GM12878 (cell line): ENCODE data around the gene CRACDL. TPM values are rescaled to one million over a fixed set of nuclear protein-coding genes. Genes with fewer than 3 reads are reported as not detected.

Source experiments
- ATAC-seq: fragments of 200-7000 bp; cut with Tn5 transposase; 3 replicates; pipeline ENCODE4 v1.9.1; 2020; ENCODE audit warnings: mild to moderate bottlenecking, moderate library complexity
- BruUV-seq: library from RNA; stranded (reverse); fragments of 400-500 nt; replicated peaks from 2 replicates; lab custom pipeline; 2021; lab: Mats Ljungman, UMichigan
- CTCF ChIA-PET: fragments of 300-600 bp; sonication (Branson Sonifier 250); formaldehyde crosslinking; extraction: SDS; loops from one replicate; lab custom pipeline; 2021; ENCODE audit warnings: inconsistent platforms; lab: Yijun Ruan, JAX
- POLR2A ChIA-PET: fragments of 350-600 bp; formaldehyde crosslinking; extraction: SDS; loops from one replicate; lab custom pipeline; 2021; ENCODE audit warnings: inconsistent platforms; lab: Charles Lee
- RAD21 ChIA-PET: fragments of 300-600 bp; sonication (Branson Sonifier 250); formaldehyde crosslinking; loops from one replicate; lab custom pipeline; 2023; ENCODE audit warnings: antibody characterized with exemption; ENCODE audit not compliant: unreplicated experiment; lab: Charles Lee
- SMC1A ChIA-PET: fragments of 300-600 bp; sonication (Branson Sonifier 250); formaldehyde crosslinking; loops from one replicate; lab custom pipeline; 2023; ENCODE audit not compliant: unreplicated experiment, uncharacterized antibody; lab: Charles Lee
- DNase-seq: peaks from one replicate; pipeline ENCODE4 v3.0.0-alpha.2; 2011; ENCODE audit warnings: low read depth, low spot score
- FAIRE-seq: peaks from 3 replicates; lab custom pipeline; 2011; peaks lifted over from hg19 to GRCh38; lab: Jason Lieb, UNC
- H2AFZ ChIP-seq: 2 replicates; pipeline ENCODE4 v1.6.0; 2011; ENCODE audit warnings: low read depth, low read length, control low read depth; ENCODE audit not compliant: control insufficient read depth
- H3K27ac ChIP-seq: 2 replicates; pipeline ENCODE4 v1.5.1; 2011; ENCODE audit warnings: control low read depth; ENCODE audit not compliant: control insufficient read depth, insufficient read depth
- H3K27me3 ChIP-seq, 2 experiments: replicated peaks in 1 of 2; 2 replicates each; pipeline versions ENCODE4 v1.6.0 to v1.6.1; 2011; ENCODE audit warnings: low read length in 1 of 2; ENCODE audit not compliant: control insufficient read depth in 2 of 2, insufficient read depth in 2 of 2
- H3K36me3 ChIP-seq, 2 experiments: 2 replicates each; pipeline ENCODE4 v1.5.1; 2011; ENCODE audit warnings: low read length in 1 of 2; ENCODE audit not compliant: control insufficient read depth in 2 of 2, insufficient read depth in 2 of 2
- H3K4me1 ChIP-seq: 2 replicates; pipeline ENCODE4 v1.6.1; 2011; ENCODE audit warnings: mild to moderate bottlenecking, low read length, moderate library complexity, mixed read lengths; ENCODE audit not compliant: control insufficient read depth, insufficient read depth
- H3K4me2 ChIP-seq: 2 replicates; pipeline ENCODE4 v1.6.0; 2011; ENCODE audit warnings: control low read depth; ENCODE audit not compliant: control insufficient read depth, insufficient read depth
- H3K4me3 ChIP-seq: fragments of 200-600 bp; sonication (generic); 2 replicates; pipeline ENCODE4 v1.5.1; 2016
- H3K79me2 ChIP-seq: 2 replicates; pipeline ENCODE4 v1.6.0; 2011; ENCODE audit warnings: low read length; ENCODE audit not compliant: control insufficient read depth, insufficient read depth
- H3K9ac ChIP-seq: 2 replicates; pipeline ENCODE4 v1.8.0; 2011; ENCODE audit warnings: low read length, control low read depth, mixed read lengths; ENCODE audit not compliant: control insufficient read depth, insufficient read depth
- H3K9me3 ChIP-seq: replicated peaks from 3 replicates; pipeline ENCODE4 v1.5.1; 2011; ENCODE audit warnings: mild to moderate bottlenecking, low read length; ENCODE audit not compliant: control insufficient read depth, insufficient read depth
- H4K20me1 ChIP-seq: 2 replicates; pipeline ENCODE4 v1.6.0; 2011; ENCODE audit not compliant: control insufficient read depth, insufficient read depth
- CREB1 ChIP-seq: IDR thresholded peaks from 2 replicates; pipeline ENCODE4 v1.6.1; 2012; ENCODE audit warnings: low read depth, mild to moderate bottlenecking, inconsistent platforms
- ELK1 ChIP-seq: IDR thresholded peaks from 2 replicates; pipeline ENCODE4 v1.6.1; 2012; ENCODE audit warnings: low read depth, low read length, improper control_type of control experiment
- ETV6 ChIP-seq, 2 experiments: fragments of 450-650 bp in 1 of 2; IDR thresholded peaks in 1 of 2; conservative IDR thresholded peaks in 1 of 2; 2 replicates each; pipeline ENCODE4 v1.6.1; 2014; ENCODE audit warnings: antibody characterized with exemption in 1 of 2, borderline replicate concordance in 1 of 2, low read depth in 1 of 2, mild to moderate bottlenecking in 1 of 2, moderate library complexity in 1 of 2
- IRF3 ChIP-seq: fragments of 450-650 bp; IDR thresholded peaks from 2 replicates; pipeline ENCODE4 v1.6.1; 2014; ENCODE audit warnings: mild to moderate bottlenecking
- JUNB ChIP-seq: IDR thresholded peaks from 2 replicates; pipeline ENCODE4 v1.6.1; 2016; ENCODE audit warnings: antibody characterized with exemption, mild to moderate bottlenecking
- KAT2A ChIP-seq: conservative IDR thresholded peaks from 2 replicates; pipeline ENCODE4 v1.6.1; 2011; ENCODE audit warnings: low read depth, low read length; ENCODE audit not compliant: control insufficient read depth
- MAX ChIP-seq: IDR thresholded peaks from 2 replicates; pipeline ENCODE4 v1.6.1; 2012; ENCODE audit warnings: low read depth, low read length, improper control_type of control experiment
- NR2F1 ChIP-seq: fragments of 450-650 bp; conservative IDR thresholded peaks from 2 replicates; pipeline ENCODE4 v1.6.1; 2017; ENCODE audit warnings: mild to moderate bottlenecking
- NRF1 ChIP-seq: conservative IDR thresholded peaks from 2 replicates; pipeline ENCODE4 v1.6.1; 2011; ENCODE audit warnings: mild to moderate bottlenecking, low read depth, low read length, improper control_type of control experiment
- RAD51 ChIP-seq: fragments of 450-650 bp; IDR thresholded peaks from 2 replicates; pipeline ENCODE4 v1.6.1; 2016; ENCODE audit warnings: moderate library complexity, mild to moderate bottlenecking, inconsistent platforms
- RELA ChIP-seq: fragments of 450-650 bp; IDR thresholded peaks from 2 replicates; pipeline ENCODE4 v1.8.0; 2014; ENCODE audit warnings: borderline replicate concordance; ENCODE audit not compliant: partially characterized antibody
- RFX5 ChIP-seq: IDR thresholded peaks from 2 replicates; pipeline ENCODE4 v1.6.1; 2011; ENCODE audit warnings: low read depth, low read length, improper control_type of control experiment
- SMARCA5 ChIP-seq: fragments of 450-650 bp; IDR thresholded peaks from 2 replicates; pipeline ENCODE4 v1.6.1; 2017; ENCODE audit warnings: mild to moderate bottlenecking
- SPI1 ChIP-seq: IDR thresholded peaks from 2 replicates; pipeline ENCODE4 v1.6.1; 2011; ENCODE audit warnings: low read depth, mild to moderate bottlenecking, low read length, moderate library complexity, borderline replicate concordance; ENCODE audit not compliant: insufficient read depth
- ZBTB40 ChIP-seq: fragments of 450-650 bp; IDR thresholded peaks from 2 replicates; pipeline ENCODE4 v1.6.1; 2016; ENCODE audit warnings: mild to moderate bottlenecking, moderate library complexity, borderline replicate concordance
- ZNF274 ChIP-seq: IDR thresholded peaks from one replicate; pipeline ENCODE4 v1.8.0; 2011; ENCODE audit not compliant: insufficient read length, insufficient read depth
- WGBS: methylation state at CpG from one replicate; pipeline ENCODE4 v1.1.6; 2016; ENCODE audit warnings: low lambda C conversion rate; ENCODE audit not compliant: insufficient replicate concordance, insufficient coverage; ENCODE audit errors: missing lambda C conversion rate; 5-methylcytosine and 5-hydroxymethylcytosine counted together
- in situ Hi-C: fragments of 300-500 bp; cut with MboI; formaldehyde crosslinking; loops from 9 replicates; pipeline ENCODE4 v1.14.3; 2018; ENCODE audit warnings: mixed read lengths
- intact Hi-C: fragments of 100-400 bp; cut with micrococcal nuclease; formaldehyde crosslinking; loops from one replicate; pipeline ENCODE4 v1.14.2; 2022; ENCODE audit not compliant: unreplicated experiment
- polyA plus RNA-seq, 11 experiments: library from polyadenylated mRNA; depleted of rRNA in 4 of 11; unstranded in 6 of 11; stranded (reverse) in 5 of 11; fragments of >200 nt; fragmentation: Nextera tagmentation in 4 of 11; fragmentation: Illumina TruSeq in 1 of 11; extraction: Ambion mirVana in 4 of 11; extraction: Trizol in 1 of 11; gene quantifications; 1 replicate in 1 of 11; 2 replicates in 10 of 11; pipeline versions ENCODE4 v1.2.1 to v1.2.3, GENCODE V29; 2011 to 2016; ENCODE audit warnings: inconsistent platforms in 2 of 11, missing spikeins in 2 of 11, low read depth in 1 of 11
- total RNA-seq, 4 experiments: library from RNA; depleted of rRNA in 3 of 4; stranded (reverse); fragments of >200 nt in 3 of 4; fragmentation: Illumina TruSeq in 1 of 4; extraction: Trizol in 1 of 4; gene quantifications; 2 replicates each; pipeline versions ENCODE4 v1.2.1 to v1.2.3, GENCODE V29; 2013 to 2021

CRACDL gene
- total and polyA plus RNA-seq, 10 of the 15 experiments (the other 5 are each of a cell fraction or from before 2014, with no cell fraction given) = 0.03 to 0.72 (median 0.14) TPM

GRCh38 chr2:98894331-98895000 lies 41.6 kb downstream of the CRACDL start (continued):
- TF ChIP-seq ZBTB40 (no peak), NR2F1 (no peak), ZNF274 (no peak), CREB1 (no peak), MAX (no peak), SPI1 (no peak)

- H3K4me3 ChIP-seq = no peak overlapping the region
- no peak for ATAC-seq
- no peaks in the 10 kb centered on the region for H3K36me3 ChIP-seq
- intact Hi-C loops (no loop called here), in situ Hi-C loops (no loop called here)
- no peaks in the 10 kb centered on the region for H3K9me3 ChIP-seq
- ChIA-PET POLR2A (no interaction called here), SMC1A (interaction anchor here (1.5 kb wide), 1 partner anchor 8 kb away, joined by 4 read pairs; no protein-coding TSS in a partner anchor), RAD21 (interaction anchor here (0.6 kb wide), 1 partner anchor 16 kb away, joined by 3 read pairs; no protein-coding TSS in a partner anchor), CTCF (no interaction called here)
- BruUV-seq = no TSS peak
- H3K79me2 ChIP-seq = no peaks in the 10 kb centered on the region
- FAIRE-seq = no peak
- H2AFZ ChIP-seq = no peak overlapping the region
- no peak overlapping the region for H3K4me2 ChIP-seq
- no peak for DNase-seq
- TF ChIP-seq JUNB = no peak
- no peak for TF ChIP-seq KAT2A
- no peak for TF ChIP-seq NRF1
- no peak for TF ChIP-seq RFX5
- TF ChIP-seq RAD51 = no peak
- TF ChIP-seq ELK1 = no peak
- TF ChIP-seq ETV6 (conservative IDR thresholded peaks at IDR 0.05 in 1 of 2, IDR thresholded peaks at IDR 0.05 in 1 of 2; ENCODE audit: borderline replicate concordance in 1 of 2, low read depth in 1 of 2) = no peak
- TF ChIP-seq SMARCA5 = no peak
- TF ChIP-seq IRF3 = no peak
- no peak for TF ChIP-seq RELA
- no peaks in the 10 kb centered on the region for H3K4me1 ChIP-seq
- H3K27me3 ChIP-seq = peaks cover 0 to 2% of the 10 kb centered on the region in 2 experiments; a peak in 2 of 4 replicates
- H4K20me1 ChIP-seq = no peaks in the 10 kb centered on the region; the same call in 1 of the 2 replicates
- no peak overlapping the region for H3K27ac ChIP-seq
- no peak overlapping the region for H3K9ac ChIP-seq
- 47% methylated on average over 10 of the region's 10 CpGs for WGBS
These were observed 42.1 kb downstream of the CRACDL start for GRCh38 chr2:98893911-98894321.
